OCI-LY7 (cell line): Measurements from ENCODE around the gene UBE2D1. TPM values are rescaled to one million over a fixed set of nuclear protein-coding genes. Genes with fewer than 3 reads are reported as not detected.
A peak's percentile ranks its signal among the peaks of the same experiment; 100 is the strongest.

Source experiments
- BruUV-seq: library from RNA; stranded (reverse); fragments of 400-500 nt; replicated peaks from 2 replicates; lab custom pipeline; 2021; lab: Mats Ljungman, UMichigan
- CTCF ChIA-PET: fragments of 300-600 bp; sonication (Branson Sonifier 250); formaldehyde crosslinking; loops from one replicate; lab custom pipeline; 2022; ENCODE audit warnings: antibody characterized with exemption; ENCODE audit not compliant: unreplicated experiment; lab: Charles Lee
- POLR2A ChIA-PET: fragments of 300-600 bp; sonication (Branson Sonifier 250); formaldehyde crosslinking; loops from one replicate; lab custom pipeline; 2022; ENCODE audit warnings: antibody characterized with exemption; lab: Charles Lee
- DNase-seq: peaks from one replicate; pipeline ENCODE4 v3.0.0-alpha.2; 2015; ENCODE audit warnings: low spot score
- H2AFZ ChIP-seq: fragments of 200-600 bp; sonication (generic), shearing (Covaris generic); 2 replicates; pipeline ENCODE4 v1.6.1; 2014; ENCODE audit warnings: mild to moderate bottlenecking, antibody characterized with exemption, low read length, moderate library complexity
- H3K27ac ChIP-seq: fragments of 200-600 bp; sonication (generic); 2 replicates; pipeline ENCODE4 v1.5.1; 2014; ENCODE audit warnings: mixed run types, low read depth, mild to moderate bottlenecking, moderate library complexity, low read length, inconsistent platforms; ENCODE audit not compliant: poor library complexity, severe bottlenecking
- H3K36me3 ChIP-seq: fragments of 200-600 bp; sonication (generic); 2 replicates; pipeline ENCODE4 v1.6.1; 2014; ENCODE audit warnings: mild to moderate bottlenecking, antibody characterized with exemption, low read length, moderate library complexity, mixed read lengths; ENCODE audit not compliant: insufficient read depth
- H3K4me1 ChIP-seq: fragments of 200-600 bp; sonication (generic); 2 replicates; pipeline ENCODE4 v1.5.1; 2014; ENCODE audit warnings: mild to moderate bottlenecking, low read length; ENCODE audit not compliant: insufficient read depth, poor library complexity, severe bottlenecking
- H3K4me2 ChIP-seq: fragments of 200-600 bp; sonication (generic); 2 replicates; pipeline ENCODE4 v1.6.1; 2014; ENCODE audit warnings: mild to moderate bottlenecking, low read length
- H3K4me3 ChIP-seq: fragments of 200-600 bp; sonication (generic); 2 replicates; pipeline ENCODE4 v1.5.1; 2014; ENCODE audit warnings: mild to moderate bottlenecking, low read depth, low read length; ENCODE audit not compliant: poor library complexity, severe bottlenecking
- H3K79me2 ChIP-seq: fragments of 200-600 bp; sonication (generic); 2 replicates; pipeline ENCODE4 v1.6.1; 2016; ENCODE audit warnings: low read depth, mild to moderate bottlenecking, low read length, moderate library complexity, mixed read lengths; ENCODE audit not compliant: insufficient read depth
- H3K9me2 ChIP-seq: fragments of 200-600 bp; sonication (generic); 2 replicates; pipeline ENCODE4 v1.6.1; 2016; ENCODE audit warnings: mild to moderate bottlenecking, low read length, mixed read lengths; ENCODE audit not compliant: insufficient read depth
- H3K9me3 ChIP-seq: fragments of 200-600 bp; sonication (generic); 2 replicates; pipeline ENCODE4 v1.6.1; 2014; ENCODE audit warnings: mild to moderate bottlenecking, mixed run types, low read length, mixed read lengths
- H4K20me1 ChIP-seq: fragments of 200-600 bp; sonication (generic); 2 replicates; pipeline ENCODE4 v1.6.1; 2014; ENCODE audit warnings: mild to moderate bottlenecking, antibody characterized with exemption, low read length, moderate library complexity, mixed read lengths; ENCODE audit not compliant: insufficient read depth
- EZH2phosphoT487 ChIP-seq: fragments of 200-600 bp; sonication (generic); IDR thresholded peaks from 2 replicates; pipeline ENCODE4 v1.6.1; 2018; ENCODE audit warnings: low read depth, borderline replicate concordance, mild to moderate bottlenecking, mixed run types, antibody characterized with exemption, low read length, moderate library complexity, mixed read lengths
- intact Hi-C: fragments of 100-400 bp; cut with micrococcal nuclease; formaldehyde crosslinking; loops from one replicate; pipeline ENCODE4 v1.10.0; 2022; ENCODE audit not compliant: unreplicated experiment
- total RNA-seq, 2 experiments: library from RNA; depleted of rRNA in 1 of 2; stranded (reverse); fragments of >200 nt in 1 of 2; shearing (Covaris generic) in 1 of 2; gene quantifications; 2 replicates each; pipeline ENCODE4 v1.2.3, GENCODE V29; 2014 to 2022
- TF ChIP-seq, protein P1 (sequence below): fragments of 200-600 bp; sonication (generic); conservative IDR thresholded peaks from 2 replicates; pipeline ENCODE4 v1.5.1; 2014; ENCODE audit warnings: mild to moderate bottlenecking, antibody characterized with exemption, low read length, moderate library complexity, mixed read lengths

UBE2D1 gene
- total RNA-seq, 2 experiments from 2014 or later, result 6.8 to 10.0 TPM

DNA sequence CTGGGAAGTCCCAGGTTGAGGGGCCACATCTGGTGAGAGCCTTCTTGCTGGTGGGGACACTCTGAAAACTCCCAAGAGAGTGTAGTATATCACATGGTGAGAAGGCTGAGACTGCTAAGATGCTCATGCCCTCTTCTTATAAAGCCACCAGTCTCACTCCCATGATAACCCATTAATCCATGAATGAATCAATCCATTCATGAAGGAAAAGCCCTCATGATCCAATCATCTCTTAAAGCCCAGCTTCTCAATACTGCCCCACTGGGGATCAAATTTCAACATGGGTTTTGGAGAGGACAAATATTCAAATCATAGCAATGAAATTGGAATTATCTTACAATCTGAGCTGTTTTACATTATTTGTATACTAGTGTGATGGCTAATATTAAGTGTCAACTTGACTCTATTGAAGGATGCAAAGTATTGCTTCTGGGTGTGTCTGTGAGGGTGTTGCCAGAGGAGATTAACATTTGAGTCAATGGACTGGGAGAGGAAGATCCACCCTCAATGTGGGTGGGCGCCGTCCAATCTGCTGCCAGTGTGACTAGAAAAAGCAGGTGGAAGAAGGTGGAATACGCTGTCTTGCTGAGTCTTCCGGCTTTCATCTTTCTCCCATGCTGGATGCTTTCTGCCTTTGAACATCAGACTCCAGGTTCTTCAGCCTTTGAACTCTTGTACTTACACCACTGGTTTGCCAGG is 14.3 kb upstream of the UBE2D1 start:
- no peaks in the 10 kb centered on the region for H3K9me3 ChIP-seq
- no peaks in the 10 kb centered on the region for H4K20me1 ChIP-seq
- no peak overlapping the region for H3K4me2 ChIP-seq
- H3K4me1 ChIP-seq, result peaks cover 7% of the 10 kb centered on the region
- POLR2A ChIA-PET, result no interaction called here
- no peaks in the 10 kb centered on the region for H3K9me2 ChIP-seq
- no peak for DNase-seq
- H3K27ac ChIP-seq, result no peak overlapping the region
- intact Hi-C loops, result no loop called here
- no peak overlapping the region for H3K4me3 ChIP-seq
- BruUV-seq, result no TSS peak
- CTCF ChIA-PET, result no interaction called here
- no peaks in the 10 kb centered on the region for H3K79me2 ChIP-seq
- no peak overlapping the region for H2AFZ ChIP-seq
- H3K36me3 ChIP-seq, result no peaks in the 10 kb centered on the region
- no peak for TF ChIP-seq EZH2phosphoT487
- TF ChIP-seq, protein P1, sequence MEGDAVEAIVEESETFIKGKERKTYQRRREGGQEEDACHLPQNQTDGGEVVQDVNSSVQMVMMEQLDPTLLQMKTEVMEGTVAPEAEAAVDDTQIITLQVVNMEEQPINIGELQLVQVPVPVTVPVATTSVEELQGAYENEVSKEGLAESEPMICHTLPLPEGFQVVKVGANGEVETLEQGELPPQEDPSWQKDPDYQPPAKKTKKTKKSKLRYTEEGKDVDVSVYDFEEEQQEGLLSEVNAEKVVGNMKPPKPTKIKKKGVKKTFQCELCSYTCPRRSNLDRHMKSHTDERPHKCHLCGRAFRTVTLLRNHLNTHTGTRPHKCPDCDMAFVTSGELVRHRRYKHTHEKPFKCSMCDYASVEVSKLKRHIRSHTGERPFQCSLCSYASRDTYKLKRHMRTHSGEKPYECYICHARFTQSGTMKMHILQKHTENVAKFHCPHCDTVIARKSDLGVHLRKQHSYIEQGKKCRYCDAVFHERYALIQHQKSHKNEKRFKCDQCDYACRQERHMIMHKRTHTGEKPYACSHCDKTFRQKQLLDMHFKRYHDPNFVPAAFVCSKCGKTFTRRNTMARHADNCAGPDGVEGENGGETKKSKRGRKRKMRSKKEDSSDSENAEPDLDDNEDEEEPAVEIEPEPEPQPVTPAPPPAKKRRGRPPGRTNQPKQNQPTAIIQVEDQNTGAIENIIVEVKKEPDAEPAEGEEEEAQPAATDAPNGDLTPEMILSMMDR, result no peak

DNA sequence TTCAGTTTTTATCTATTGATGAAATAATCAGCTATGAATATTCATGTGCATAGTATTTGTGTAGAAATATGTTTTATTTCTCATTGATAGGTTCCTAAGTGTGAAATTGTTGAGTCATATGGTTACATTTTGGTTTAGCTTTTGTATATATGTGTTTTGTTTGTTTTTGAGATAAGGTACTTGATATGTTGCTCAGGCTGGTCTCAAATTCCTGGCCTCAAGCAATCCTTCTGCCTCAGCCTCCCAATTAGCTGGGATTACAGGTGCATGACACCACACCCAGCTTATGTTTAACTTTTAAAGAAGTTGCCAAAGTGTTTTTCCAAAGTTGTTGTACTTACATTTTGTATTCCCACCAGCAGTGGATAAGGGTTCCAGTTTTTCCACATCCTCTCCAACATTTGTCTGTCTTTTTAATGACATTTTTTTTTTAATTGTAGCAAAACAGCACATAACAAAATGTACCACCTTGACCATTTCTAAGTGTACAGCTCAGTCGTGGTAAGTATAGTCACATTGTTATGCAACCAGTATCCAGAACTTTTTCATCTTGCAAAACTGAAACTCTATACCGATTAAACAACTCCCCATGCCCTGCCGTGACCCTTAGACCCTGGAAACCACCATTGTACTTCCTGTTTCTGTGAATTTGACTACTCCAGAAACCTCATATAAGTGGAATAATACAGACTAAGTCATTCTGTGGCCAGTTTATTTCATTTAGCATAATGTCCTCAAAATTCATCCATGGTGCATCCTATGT is 12.6 kb upstream of the UBE2D1 start:
- Histone ChIP-seq H3K4me1 (peaks cover 7% of the 10 kb centered on the region), H4K20me1 (no peaks in the 10 kb centered on the region), H3K27ac (no peak overlapping the region), H3K79me2 (no peaks in the 10 kb centered on the region), H3K4me3 (no peak overlapping the region), H3K9me3 (no peaks in the 10 kb centered on the region), H2AFZ (peak overlapping the region; percentile 48), H3K9me2 (no peaks in the 10 kb centered on the region), H3K36me3 (no peaks in the 10 kb centered on the region), H3K4me2 (0 out of 2 replicates have a peak overlapping the region, but pooled peaks have one; percentile 25)
- no TSS peak for BruUV-seq
- CTCF ChIA-PET, result no interaction called here
- intact Hi-C loops, result no loop called here
- TF ChIP-seq EZH2phosphoT487, result no peak
- TF ChIP-seq, protein P1, result no peak
- POLR2A ChIA-PET, result no interaction called here
- peak; percentile 10 for DNase-seq

DNA sequence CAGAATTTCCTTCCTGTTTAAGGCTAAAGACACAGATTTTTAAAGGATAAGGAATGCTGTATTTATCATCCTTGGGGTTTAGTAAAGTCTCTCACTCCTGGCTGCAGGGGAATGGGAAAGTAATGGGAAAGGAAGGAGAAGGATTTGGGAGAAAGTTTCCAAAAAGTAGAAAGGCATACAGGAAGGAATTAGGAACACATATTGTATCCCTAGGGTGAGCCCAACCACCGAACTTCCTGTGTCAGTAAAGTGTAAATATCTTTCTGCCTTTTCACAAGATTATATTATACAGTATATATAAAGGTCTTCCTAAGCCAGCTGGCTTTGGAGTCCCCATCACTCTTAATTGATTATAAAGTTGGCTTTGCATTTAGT is 12.0 kb upstream of the UBE2D1 start:
- Histone ChIP-seq H3K9me3 (no peaks in the 10 kb centered on the region), H3K27ac (no peak overlapping the region), H3K79me2 (no peaks in the 10 kb centered on the region), H2AFZ (peak overlapping the region; percentile 48), H3K9me2 (no peaks in the 10 kb centered on the region), H4K20me1 (no peaks in the 10 kb centered on the region), H3K4me2 (0 out of 2 replicates have a peak overlapping the region, but pooled peaks have one; percentile 25), H3K4me3 (no peak overlapping the region), H3K4me1 (peaks cover 7% of the 10 kb centered on the region), H3K36me3 (no peaks in the 10 kb centered on the region)
- TF ChIP-seq, protein P1, result no peak
- DNase-seq, result no peak
- BruUV-seq, result no TSS peak
- intact Hi-C loops, result no loop called here
- ChIA-PET CTCF (no interaction called here), POLR2A (no interaction called here)
